Glutamatergic neuron (in vitro differentiated cells): ENCODE results near the gene EZH2. TPM values are rescaled to one million over a fixed set of nuclear protein-coding genes. Genes with fewer than 3 reads are reported as not detected.

ENCODE experiments used
- DNase-seq: peaks from one replicate; pipeline ENCODE4 v3.0.0; 2022
- H3K27ac Mint-ChIP-seq: one replicate; pipeline ENCODE4 v1.8.0; 2020; ENCODE audit warnings: mild to moderate bottlenecking, mixed read lengths, inconsistent platforms; ENCODE audit not compliant: unreplicated experiment
- H3K27me3 Mint-ChIP-seq: one replicate; pipeline ENCODE4 v1.8.0; 2020; ENCODE audit warnings: mild to moderate bottlenecking, moderate library complexity, mixed read lengths, inconsistent platforms; ENCODE audit not compliant: unreplicated experiment
- H3K36me3 Mint-ChIP-seq: one replicate; pipeline ENCODE4 v1.8.0; 2020; ENCODE audit warnings: mild to moderate bottlenecking, mixed read lengths, inconsistent platforms; ENCODE audit not compliant: unreplicated experiment
- H3K4me1 Mint-ChIP-seq: one replicate; pipeline ENCODE4 v1.8.0; 2020; ENCODE audit warnings: mild to moderate bottlenecking, low read depth, mixed read lengths, inconsistent platforms; ENCODE audit not compliant: unreplicated experiment
- H3K4me3 Mint-ChIP-seq: one replicate; pipeline ENCODE4 v1.8.0; 2020; ENCODE audit warnings: mild to moderate bottlenecking, mixed read lengths, inconsistent platforms; ENCODE audit not compliant: unreplicated experiment
- H3K9me3 Mint-ChIP-seq: one replicate; pipeline ENCODE4 v1.8.0; 2020; ENCODE audit warnings: mild to moderate bottlenecking, moderate library complexity, mixed read lengths, inconsistent platforms; ENCODE audit not compliant: unreplicated experiment
- CTCF ChIP-seq: fragments of 200-600 bp; sonication (generic); IDR thresholded peaks from one replicate; pipeline ENCODE4 v1.5.0; 2021; ENCODE audit not compliant: partially characterized antibody, unreplicated experiment
- total RNA-seq: library from RNA; stranded (reverse); fragmentation: NEBNext Ultra II Directional; extraction: Animal tissue kit (Norgen Biotek cat#: 25700); gene quantifications from one replicate; pipeline ENCODE4 v1.2.1, GENCODE V29; 2021; ENCODE audit not compliant: unreplicated experiment

Gene EZH2
- total RNA-seq, 1 donor from 2014 or later: 314 TPM

GRCh38 chr7:148912758-148913541, 28.9 kb upstream of the EZH2 start:
- H3K4me1 Mint-ChIP-seq: peaks cover 4% of the 10 kb centered on the region
- H3K9me3 Mint-ChIP-seq: no peaks in the 10 kb centered on the region
- H3K4me3 Mint-ChIP-seq: no peak overlapping the region
- TF ChIP-seq CTCF: no peak
- DNase-seq: no peak
- H3K36me3 Mint-ChIP-seq: no peaks in the 10 kb centered on the region
- no peak overlapping the region for H3K27ac Mint-ChIP-seq
- peaks cover 2% of the 10 kb centered on the region for H3K27me3 Mint-ChIP-seq

- DNase-seq: no peak
- no peak for TF ChIP-seq CTCF
- H3K9me3 Mint-ChIP-seq: no peaks in the 10 kb centered on the region
- H3K4me3 Mint-ChIP-seq: no peak overlapping the region
- no peaks in the 10 kb centered on the region for H3K36me3 Mint-ChIP-seq
- H3K27me3 Mint-ChIP-seq: peaks cover 2% of the 10 kb centered on the region
- no peak overlapping the region for H3K27ac Mint-ChIP-seq
- peaks cover 4% of the 10 kb centered on the region for H3K4me1 Mint-ChIP-seq
Measured at GRCh38 chr7:148912151-148912550, 28.1 kb upstream of the EZH2 start.

- TF ChIP-seq CTCF: no peak
- H3K4me1 Mint-ChIP-seq: peaks cover 4% of the 10 kb centered on the region
- no peaks in the 10 kb centered on the region for H3K9me3 Mint-ChIP-seq
- no peak overlapping the region for H3K27ac Mint-ChIP-seq
- no peak for DNase-seq
- H3K36me3 Mint-ChIP-seq: no peaks in the 10 kb centered on the region
- H3K27me3 Mint-ChIP-seq: peaks cover 4% of the 10 kb centered on the region
- H3K4me3 Mint-ChIP-seq: no peak overlapping the region
Measured at GRCh38 chr7:148911626-148912025, 27.5 kb upstream of the EZH2 start.

GRCh38 chr7:148909568-148909967, 25.5 kb upstream of the EZH2 start:
- H3K36me3 Mint-ChIP-seq: no peaks in the 10 kb centered on the region

More at GRCh38 chr7:148909568-148909967, 25.5 kb upstream of the EZH2 start:
- TF ChIP-seq CTCF: no peak
- H3K4me1 Mint-ChIP-seq: peaks cover 18% of the 10 kb centered on the region
- no peak overlapping the region for H3K27ac Mint-ChIP-seq
- H3K9me3 Mint-ChIP-seq: no peaks in the 10 kb centered on the region
- peaks cover 4% of the 10 kb centered on the region for H3K27me3 Mint-ChIP-seq
- no peak for DNase-seq
- H3K4me3 Mint-ChIP-seq: no peak overlapping the region
